NCI-H2029 (cell line): ENCODE data around the gene BRD3OS.

Experiments used
- DNase-seq: peaks from one replicate; lab custom pipeline; 2025; lab: John Stamatoyannopoulos, UW

The BRD3OS gene

DNA sequence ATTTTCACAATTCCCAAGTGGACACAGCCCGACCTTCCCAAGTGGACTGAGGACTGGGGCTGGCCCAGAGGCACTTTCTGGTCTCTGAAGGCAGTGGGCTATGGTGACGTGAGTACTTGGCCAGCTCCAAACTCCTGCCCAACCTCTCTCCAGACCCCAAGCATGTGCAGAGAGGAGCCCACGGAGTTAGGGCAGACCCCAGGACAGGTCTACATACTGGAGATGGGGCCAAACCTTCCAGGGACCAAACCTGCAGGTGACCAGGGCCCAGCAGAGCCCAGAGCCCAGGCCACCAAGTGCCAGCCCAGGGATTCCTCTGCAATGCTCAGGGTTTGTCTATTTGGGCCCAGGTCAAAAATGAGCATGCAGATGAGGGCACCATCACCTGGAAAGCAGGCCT lies 27.2 kb downstream of the BRD3OS start:
- no peak for DNase-seq

DNA sequence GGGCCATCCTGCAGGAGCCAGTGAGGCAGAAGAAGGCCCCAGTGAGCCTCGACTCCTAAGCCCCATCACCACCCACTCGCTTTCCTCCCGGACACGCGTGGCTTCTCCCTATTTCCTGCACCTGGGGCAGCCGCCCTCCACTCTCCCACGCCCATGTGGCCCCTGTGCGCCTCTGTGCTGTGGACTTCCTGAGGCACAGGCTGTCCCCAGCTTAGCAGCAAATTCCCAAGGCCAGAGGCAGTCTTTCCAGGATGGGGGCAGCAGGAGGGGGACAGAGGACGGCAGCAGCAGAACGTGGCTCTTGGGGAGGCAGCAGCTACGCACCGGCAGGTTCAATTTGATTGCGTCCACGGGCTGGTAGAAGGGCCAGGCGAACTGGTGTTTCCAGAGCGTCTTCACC lies 27.7 kb downstream of the BRD3OS start:
- DNase-seq: no peak

DNA sequence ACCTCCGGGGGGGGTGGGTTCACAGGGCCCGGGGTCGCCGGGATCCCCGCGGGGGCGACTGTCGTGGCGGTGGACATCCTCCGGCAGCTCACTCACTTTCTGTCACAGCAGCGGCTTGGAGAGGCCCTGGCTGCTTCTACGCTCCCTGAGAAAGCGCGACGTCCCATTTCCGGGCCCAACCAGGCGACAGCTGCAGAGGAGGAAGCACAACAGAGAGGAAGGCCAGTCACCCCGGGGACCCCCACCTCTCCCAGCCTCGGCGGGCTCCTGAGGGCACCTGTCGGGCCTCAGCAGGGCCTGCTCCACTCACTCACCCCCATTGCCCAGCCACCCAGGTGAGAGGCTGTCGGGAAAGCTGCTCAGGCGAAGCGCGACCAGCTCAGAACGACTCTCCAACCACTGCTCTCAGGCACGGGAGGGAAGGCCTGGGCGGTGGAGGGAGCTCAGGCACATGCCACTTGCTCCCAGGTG lies 28.2 kb downstream of the BRD3OS start:
- DNase-seq: no peak

DNA sequence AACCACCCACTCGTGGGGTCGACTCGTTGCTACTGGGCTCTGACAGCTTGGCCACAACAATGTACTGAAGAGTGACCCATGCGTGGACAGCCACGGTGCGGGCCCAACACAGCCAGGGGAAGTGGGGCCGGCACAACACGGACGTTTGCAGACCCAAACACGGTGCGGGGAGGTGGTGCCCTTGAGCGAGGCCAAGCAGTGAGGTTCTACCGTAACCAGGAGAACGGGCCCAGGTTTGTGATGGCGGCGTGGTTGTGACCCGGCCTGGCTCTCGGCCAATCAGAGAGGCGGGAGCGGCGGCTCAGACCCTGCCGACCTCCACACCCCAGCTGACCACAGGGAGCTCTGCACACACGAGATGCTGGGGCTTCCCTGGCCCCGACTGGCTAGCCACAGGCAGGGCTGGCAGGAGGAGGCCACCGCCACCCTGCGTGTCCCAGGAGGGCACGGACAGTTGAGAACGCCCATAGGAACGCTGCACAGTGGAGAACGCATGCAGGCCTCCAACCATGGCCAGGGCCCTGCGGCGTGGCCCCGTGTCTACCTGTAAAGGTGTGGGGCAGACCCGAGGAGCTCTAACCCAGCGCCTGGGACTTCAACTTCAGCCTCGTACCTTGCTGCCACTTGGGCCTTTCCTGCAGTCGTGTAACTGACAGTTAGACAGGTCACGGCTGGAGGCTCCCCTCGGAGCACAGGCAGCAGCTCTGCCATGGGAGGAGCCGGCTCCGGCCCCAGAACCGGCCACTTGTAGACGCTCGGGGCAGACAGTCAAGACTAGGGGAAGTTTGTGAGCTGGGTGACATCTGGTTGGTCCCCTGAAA lies 28.9 kb downstream of the BRD3OS start:
- DNase-seq: no peak

DNA sequence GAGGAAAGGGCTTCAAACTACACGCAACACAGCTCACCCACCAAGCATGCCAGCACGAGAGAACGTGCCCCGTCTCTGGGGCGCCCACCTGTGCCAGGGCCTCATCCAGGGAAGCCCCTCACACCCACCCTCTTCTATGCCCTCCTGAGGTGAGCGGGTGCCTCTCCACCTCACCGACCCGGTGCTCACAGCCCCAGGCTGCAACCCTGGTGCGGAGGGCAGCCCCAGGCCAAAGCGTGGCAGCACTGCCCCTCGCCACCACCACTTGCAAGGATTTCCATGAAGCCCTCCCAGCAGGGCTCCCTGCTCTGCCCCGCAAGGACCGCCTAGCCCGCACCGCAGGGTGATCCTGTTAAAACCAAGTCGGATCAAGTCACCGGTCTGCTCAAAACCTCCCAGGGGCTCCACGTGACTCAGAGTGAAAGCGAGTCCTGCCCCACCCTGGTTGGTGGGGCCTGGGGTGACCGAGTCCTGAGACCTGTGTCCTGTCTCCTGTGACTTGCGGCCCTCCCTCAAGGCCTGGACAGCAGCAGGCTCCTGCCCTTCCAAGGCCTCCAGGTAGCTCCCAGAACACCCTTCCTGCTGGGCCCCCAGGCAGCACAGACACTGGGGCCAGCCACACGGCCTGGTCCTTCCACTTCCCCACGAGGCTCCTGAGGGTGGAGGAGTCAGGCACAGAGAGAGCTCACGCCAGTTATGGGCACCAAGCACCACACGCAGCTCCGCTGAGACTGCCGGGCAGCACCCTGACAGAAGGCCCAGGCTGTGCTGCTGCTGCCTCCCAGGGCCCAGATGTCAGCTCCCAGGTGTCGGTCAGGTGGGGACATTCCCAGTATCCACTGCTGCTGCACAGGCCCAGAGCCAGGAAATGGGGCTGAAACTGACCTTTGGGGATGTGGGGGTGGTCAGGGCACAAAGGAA lies 29.9 kb downstream of the BRD3OS start:
- DNase-seq: no peak

DNA sequence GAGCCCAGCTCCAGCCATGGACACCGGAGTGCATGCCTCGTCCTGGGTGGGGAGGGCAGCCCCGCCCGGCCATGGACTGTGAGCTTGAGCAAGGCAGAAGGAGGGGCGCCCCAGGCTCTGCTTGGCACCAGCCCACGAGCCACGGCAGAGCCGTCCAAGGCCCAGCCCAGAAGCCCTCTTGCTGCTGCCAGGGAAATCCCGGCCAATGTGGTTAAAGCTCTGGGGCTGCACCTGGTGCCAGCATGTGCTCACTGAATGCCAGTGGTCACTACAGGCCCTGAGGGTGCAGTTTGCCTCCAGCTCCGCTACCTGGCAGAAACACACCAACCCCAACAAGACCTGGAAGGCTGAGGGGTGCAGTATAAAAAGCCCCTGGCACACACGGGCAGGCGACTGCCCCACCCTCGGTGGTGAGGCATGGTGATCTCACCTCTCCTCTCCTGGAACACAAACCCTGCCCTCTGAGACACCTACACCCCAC lies 30.7 kb downstream of the BRD3OS start:
- DNase-seq: peak; percentile 33

DNA sequence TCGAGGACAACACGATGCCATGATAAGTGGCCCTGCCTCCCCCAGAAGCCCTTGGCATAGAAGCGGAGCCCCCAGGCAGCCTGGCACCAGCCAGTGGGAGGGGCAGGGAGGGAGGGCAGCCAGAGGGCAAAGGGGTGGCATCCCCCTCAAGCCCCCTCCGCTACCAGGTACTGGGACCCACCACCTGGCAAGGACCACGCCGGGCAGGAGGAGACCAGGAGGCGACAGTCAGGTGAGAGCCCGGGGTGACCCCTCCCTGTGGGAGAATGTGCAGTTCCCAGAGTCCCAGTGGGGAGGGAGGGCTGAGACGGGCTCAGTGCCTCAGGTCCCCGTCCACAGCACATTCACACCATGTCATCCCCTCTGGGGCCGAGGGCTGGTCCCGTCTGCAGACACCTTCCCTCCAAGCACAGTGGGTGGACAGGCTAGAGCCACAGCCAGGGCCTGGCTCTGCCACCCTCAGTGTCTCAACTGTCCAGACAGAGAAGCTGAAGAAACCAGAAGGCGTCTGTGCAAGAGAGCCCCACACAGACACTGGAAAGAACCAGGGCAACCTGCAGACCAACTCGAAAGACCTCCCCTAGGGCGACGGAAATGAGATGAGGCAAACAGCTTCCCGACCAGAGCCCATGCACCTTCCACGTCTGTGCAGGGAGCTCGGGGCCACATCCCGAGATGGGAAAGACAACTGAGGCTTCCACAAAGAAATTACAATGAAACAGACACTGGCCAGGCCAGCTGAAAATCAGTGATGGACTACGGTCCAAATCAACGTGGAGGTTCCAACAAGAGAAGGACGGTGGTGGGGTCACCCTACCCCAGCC lies 31.4 kb downstream of the BRD3OS start:
- no peak for DNase-seq

DNA sequence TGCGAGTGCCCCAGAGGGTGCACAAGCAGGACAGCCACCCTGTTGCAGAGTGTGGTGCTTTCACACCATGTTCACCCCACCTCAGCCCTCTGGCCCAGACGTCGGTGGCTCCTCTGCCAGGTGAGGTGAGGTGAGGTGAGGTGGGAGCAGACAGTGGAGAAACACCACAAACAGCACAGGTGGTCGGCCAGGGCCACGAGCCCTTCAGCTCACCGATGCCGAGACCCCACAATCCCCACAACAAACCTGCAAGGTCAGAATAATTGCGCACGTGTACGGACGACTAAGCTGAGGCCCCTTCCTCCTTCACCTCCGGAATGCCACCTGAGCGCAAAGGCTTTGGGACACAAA lies 32.0 kb downstream of the BRD3OS start:
- no peak for DNase-seq

DNA sequence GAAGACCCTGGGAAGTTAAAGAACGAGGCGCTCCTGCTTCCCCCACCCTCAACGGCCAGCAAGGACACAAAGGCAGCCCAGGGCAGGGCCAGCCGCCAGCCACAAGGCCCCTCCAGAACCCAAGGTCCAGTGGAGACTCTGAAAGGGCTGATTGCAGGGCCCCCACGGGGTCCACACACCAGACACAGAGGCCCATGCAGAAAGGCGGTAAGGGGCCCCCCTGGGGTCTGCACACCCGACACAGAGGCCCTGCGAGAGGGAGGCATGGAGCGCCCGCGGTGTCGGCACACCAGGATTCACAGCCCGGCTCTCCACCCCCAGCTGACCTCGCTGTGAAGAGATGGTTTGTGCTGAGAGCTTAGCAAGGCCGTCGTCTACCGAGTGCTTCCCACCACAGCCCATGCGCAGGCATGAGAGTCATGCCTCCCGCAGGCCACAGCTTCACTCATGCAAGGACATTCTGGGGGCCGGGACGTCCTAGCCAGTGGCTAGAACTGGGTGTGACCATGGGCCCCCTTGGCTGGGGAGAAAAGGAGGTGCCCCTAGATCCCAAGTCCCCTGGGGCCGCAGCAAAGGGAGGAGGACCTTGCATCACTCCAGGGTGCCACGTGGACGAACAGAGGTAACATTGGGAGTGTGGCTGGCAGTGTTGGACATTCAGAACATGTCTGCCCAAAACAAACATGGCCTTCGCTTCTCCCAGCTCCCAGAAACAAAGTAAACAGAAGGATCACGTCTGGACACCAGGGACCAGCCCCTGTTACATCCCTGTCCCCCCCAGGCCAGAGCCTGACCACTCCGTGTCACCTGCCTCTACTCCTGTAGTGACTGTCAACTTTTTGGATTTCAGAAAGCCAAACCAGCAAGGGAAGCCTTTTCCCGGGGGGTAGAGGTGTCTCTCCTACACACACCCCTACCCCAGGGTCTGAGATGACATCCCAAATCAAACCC lies 32.7 kb downstream of the BRD3OS start:
- no peak for DNase-seq

DNA sequence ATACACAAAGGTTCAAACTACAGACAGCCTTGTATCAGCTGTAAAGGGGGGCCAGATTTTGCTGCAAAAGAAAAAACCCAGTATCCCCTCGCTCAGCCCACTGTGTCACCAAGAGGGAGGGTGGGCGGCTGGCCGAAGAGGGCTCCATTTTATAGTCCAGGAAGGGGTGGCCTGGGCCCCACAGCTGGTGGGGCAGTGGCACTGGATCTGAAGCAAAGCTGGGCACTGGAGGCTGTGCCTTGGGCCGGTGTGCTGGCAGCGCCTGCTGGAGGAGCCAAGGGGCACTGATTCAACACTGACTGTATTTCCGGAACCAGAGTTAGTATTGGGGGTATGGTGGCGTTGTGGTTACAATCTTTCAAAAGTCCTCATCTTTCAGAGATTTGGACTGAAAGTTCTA lies 33.4 kb downstream of the BRD3OS start:
- DNase-seq: no peak

DNA sequence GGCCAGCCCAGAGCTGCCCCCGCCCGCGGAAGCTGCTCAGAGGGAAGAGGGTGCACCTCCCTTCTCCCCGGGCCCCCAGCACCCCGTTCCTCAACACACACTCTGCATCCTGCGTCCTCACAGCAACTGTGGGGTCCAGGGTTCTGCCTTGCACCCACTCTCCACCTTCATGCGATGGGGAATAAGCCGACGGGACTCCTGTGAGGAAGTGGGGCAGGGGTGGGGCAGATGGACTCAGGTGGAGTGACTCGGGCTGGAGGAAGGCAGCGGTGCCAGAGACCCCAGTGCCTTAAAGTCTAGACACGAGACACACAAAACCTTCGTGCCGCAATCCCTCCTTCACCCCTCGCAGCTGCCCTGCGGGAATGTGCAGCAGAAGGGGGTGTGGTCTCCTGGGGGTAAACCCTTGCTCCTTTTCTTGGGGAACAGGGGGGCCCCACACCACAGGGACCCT lies 33.9 kb downstream of the BRD3OS start:
- DNase-seq: no peak

DNA sequence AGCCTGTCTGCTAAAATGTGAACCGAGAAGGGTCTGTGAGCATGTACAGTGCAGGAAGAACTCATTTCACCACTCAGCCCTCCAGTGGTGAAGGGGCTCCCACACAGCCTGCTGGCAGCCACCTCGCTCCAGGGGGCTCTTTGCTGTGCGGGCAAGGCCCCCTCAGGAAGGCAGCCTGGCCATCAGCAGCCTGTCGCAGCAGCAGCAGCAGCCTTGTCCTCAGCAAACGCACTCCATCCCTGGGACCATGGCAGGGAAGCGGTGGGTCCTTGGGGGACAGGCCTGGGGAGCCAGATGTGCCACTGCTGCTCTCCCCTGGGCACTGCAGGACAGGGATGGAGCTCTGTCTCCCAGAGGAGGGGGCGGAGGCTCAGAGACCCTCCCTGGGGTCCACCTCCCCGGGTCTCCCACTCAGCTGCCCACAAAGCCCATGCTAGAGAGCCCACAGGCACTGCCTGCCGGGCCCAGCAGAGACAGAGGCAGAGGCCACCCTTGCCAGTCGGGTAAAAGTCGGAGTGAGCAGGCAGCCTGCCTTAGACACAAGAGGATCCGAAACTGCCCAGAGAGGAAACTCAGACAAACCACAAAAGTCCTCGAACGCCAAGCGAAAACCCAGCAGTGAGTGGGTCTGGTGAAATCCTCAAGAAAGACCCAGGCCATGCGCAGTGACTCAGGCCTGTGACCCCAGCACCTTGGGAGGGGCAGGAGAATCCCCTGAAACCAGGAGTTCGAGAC lies 34.5 kb downstream of the BRD3OS start:
- DNase-seq: no peak

DNA sequence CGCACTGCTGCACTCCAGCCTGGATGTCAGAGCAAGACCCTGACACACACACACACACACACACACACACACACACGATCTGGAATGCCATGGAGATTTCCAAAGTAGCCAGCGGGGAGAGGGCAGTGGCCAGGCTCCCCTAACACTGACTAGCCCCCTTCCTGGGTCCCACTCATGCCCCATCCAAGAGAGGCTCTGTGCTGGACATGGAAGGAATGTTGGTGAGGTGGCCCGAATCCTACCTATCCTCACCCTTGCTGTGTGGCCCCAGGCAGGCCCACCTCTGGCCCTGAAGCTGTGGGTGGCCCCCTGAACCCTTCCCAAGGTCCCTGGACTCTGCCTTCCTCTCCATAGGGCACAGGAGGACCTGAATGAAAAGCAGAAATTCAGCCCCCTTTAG lies 35.3 kb downstream of the BRD3OS start:
- no peak for DNase-seq

DNA sequence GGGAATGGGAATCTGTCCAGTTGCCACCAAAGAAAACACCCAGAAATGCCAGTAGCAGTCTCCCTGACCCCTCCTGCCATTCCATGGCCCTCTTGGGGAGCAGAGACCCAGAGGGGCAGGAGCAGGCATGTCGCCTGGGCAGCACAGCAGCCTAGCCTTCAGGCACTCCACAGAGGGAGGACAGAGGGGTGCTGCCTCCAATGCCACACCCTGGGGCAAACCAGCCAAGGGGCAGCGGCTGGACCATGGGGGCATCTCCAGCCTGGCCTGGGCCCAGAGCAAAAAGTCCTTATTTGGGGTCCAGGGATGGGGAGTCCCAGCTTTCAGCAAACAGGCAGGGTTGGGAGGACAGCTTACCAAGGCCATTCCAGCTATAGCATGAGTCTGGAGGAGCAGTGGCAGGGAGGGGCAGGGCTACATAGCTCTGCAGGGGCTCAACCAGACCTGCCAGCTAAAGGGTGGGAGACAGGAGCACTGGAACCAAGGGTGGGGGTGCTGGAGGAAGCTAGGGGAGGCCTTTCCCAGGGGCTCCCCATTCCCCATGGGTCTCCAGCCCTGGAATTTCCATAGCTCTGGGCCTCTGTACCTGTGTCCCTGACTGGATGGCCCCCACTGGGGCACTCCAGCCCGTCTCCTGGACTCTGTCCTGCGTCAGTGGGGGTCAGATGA lies 35.9 kb downstream of the BRD3OS start:
- DNase-seq: no peak

DNA sequence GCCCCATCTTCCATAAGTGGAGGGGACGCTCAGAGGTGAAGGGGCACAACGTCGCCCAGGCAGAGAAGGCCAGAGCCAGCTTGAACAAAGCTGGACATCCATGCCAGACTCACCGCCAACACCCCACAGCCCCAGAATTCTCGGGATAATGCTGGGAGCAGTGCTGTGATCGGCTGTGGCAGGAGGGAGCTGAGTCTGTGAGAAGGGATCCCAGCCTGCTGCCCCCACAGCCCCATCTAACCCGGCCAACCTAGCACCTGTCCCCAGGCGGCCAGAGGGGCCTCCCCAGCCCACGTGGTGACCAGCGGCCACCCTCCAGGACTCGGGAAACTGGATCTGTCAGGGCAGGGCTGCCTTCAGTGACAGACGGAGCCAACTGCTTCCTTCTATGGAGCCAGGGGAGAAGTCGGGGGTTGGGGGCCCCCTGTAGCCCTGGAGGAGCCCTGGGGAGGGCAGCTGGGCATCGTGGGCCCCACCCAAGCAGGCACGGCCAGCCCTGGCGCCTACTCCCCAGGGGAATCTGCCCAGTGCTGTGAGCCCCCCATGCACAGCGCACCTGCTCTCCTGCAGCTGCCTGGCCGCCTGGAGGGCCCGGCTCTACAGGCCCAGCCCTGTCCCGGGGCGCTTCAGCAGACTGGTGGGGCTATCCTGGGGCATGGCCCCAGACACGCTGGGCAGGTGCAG lies 36.5 kb downstream of the BRD3OS start:
- no peak for DNase-seq

DNA sequence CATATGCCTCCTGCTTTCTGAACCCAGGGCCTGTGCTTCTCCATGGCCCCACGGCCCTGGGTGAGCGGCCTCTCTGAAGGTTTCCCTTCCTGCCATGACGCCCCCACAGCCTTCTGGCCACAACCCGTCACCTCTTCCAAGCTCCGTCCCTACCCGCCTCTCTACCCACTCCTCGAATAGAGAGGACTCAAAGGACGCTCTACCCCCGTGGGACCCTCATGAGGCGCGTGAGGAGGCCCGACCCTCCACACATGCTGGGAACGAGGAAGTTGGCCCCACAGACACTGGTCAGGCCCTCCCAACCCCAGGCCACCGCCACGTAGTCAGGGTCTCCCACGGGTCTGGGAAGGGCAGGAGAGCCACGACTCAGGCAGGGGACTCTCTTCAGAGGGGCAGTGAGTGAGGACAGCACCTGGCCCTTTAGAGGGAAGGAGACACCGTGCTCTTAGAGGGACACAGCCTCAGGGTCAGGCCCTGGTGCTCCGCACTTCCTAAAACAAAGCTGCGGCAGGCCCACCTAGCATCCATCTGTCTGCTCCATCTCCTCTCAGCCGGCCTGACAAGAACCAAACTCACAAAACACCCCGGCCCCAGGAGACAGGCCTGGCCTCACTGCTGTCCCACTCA lies 37.3 kb downstream of the BRD3OS start:
- no peak for DNase-seq

DNA sequence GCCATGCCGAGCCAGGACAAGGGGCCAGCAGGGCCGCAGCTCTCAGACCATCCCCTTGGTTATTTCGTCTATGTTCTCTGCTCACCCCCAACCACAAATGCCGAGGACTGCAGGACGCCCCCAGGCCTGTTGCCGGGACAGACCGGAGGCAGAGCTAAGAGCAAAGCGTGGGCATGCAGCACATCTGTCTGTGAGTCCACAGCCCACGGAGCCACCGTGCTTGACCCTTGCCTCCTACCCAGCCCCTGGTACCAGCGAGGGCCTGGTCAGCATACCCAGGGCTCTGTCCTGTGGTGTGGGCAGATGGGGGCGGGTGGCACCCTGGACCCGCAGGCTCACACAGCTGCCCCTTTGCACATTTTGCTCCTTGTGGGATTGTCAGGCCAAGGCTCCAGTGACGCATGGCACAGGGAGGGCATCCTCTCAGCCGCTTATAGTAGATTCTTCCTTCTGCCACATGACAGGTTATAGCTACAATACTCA lies 37.8 kb downstream of the BRD3OS start:
- DNase-seq: no peak
